HG03521 (cell line): ENCODE data around the gene ODAM.
"Not testable (repeated sequence)": the region's sequence is repeated elsewhere in the genome, so short reads cannot be mapped to it uniquely, and the experiment has no call there.

Experiments used
- ATAC-seq: cut with Tn5 transposase; IDR thresholded peaks from one replicate; pipeline ENCODE4 v1.9.1; 2021; ENCODE audit warnings: mild to moderate bottlenecking, moderate library complexity; ENCODE audit not compliant: unreplicated experiment

The ODAM gene, protein sequence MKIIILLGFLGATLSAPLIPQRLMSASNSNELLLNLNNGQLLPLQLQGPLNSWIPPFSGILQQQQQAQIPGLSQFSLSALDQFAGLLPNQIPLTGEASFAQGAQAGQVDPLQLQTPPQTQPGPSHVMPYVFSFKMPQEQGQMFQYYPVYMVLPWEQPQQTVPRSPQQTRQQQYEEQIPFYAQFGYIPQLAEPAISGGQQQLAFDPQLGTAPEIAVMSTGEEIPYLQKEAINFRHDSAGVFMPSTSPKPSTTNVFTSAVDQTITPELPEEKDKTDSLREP

DNA sequence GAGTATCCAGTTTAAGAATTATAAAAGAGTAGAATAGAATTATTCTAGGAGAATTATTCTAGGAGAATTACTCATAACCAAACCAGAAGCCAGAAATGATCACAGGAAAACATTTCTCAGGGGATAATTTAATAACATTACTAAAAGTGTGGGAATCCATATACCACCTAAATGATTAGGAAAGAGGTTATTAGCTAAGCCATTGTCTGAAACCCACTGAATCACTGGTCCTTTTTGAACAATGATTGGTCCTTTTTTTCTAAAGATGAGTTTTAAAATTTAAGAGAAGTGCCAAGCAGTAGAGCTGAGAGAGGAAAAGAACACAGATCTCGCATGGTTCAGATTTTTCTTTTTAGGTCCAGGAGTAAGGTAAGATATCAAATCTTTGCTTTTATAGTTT lies at the start of gene ODAM:
ODAM (plus strand) TSS at position 301 of the 400 bp plus-strand sequence. CDS start 819 bp downstream, outside the sequence.
- ATAC-seq: no peak

DNA sequence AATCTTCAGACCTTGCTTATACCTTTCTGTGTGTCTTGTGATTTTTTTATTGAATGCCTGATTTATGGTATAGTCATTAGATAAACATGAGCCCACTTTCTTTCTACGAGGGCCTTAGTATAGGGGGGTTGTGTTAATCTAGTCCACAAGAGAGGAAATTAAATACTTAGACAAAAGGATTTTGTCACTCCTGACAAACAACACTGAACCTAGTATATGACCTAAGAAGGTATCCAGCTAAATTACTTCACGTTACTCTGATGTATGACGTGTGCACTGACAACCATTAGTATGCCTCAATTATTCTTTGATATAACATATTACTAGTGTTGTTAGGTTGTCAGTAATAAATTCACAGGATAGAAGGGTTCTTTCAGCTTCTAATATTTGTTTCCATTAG lies 44.3 kb upstream of the ODAM start:
- ATAC-seq: no peak

DNA sequence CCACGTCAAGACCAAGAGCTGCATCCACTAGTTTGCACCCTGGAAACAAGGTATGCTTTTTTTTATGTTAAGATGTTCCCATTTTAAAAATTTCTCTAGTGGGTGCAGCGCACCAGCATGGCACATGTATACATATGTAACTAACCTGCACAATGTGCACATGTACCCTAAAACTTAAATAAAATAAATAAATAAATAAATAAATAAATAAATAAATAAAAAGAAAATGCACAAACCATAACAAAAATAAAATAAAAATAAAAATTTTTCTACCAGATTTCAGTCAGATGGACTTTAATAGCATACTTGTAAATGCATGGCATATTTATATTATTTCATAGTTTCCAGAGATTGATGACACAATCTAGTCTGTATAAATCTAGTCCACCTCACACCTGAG lies 43.4 kb upstream of the ODAM start:
- ATAC-seq: no peak

DNA sequence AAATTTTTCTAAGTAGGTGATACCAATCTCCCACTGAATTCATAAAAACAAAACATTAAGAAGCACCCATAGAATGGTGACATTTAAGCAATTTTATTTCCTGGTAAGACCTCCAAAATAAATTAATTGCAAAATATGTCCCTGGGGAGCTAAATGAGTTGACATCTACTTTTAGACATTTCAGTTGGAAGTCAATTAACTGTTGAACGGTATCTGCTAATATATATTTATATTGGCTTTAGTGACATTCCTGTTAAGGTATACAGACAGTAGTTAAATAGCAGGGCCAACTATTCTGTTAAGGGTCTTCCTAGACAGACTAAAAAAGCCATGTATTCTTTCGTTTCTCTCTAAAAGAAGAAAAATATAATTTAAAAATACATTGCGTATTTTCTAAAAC lies 41.6 kb upstream of the ODAM start, which contains the start of gene PRR27:
PRR27 (plus strand) TSS at position 301 of the 400 bp plus-strand sequence. CDS start 139 bp downstream, outside the sequence.
- no peak for ATAC-seq

DNA sequence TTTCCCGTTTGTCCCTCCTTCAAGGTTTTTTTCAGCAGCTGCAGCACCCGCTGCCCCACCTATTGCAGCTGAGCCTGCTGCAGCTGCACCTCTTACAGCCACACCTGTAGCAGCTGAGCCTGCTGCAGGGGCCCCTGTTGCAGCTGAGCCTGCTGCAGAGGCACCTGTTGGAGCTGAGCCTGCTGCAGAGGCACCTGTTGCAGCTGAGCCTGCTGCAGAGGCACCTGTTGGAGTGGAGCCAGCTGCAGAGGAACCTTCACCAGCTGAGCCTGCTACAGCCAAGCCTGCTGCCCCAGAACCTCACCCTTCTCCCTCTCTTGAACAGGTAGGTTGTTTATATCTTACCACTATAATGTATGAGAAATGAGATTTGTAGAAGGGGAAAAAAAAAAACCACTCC lies 36.9 kb upstream of the ODAM start:
- ATAC-seq: no peak

DNA sequence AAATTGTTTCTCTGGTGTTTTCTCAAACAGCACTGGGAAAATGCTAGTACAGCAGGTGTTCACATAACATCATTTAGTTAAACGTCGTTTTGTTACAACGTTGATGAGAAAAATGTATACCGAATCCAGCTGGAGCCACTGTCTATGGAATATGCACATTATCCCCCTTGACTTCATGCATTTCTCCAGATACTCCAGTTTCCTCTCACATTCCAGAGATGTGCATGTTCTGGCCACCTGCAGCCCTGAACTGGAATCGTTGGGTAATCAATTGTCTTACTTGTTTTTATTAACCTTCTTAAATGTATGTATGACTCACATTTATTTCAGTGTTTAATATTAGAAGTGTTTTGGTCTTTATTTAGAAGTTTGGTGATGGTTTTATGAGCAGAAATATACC lies 18.4 kb upstream of the ODAM start:
- ATAC-seq: no peak

DNA sequence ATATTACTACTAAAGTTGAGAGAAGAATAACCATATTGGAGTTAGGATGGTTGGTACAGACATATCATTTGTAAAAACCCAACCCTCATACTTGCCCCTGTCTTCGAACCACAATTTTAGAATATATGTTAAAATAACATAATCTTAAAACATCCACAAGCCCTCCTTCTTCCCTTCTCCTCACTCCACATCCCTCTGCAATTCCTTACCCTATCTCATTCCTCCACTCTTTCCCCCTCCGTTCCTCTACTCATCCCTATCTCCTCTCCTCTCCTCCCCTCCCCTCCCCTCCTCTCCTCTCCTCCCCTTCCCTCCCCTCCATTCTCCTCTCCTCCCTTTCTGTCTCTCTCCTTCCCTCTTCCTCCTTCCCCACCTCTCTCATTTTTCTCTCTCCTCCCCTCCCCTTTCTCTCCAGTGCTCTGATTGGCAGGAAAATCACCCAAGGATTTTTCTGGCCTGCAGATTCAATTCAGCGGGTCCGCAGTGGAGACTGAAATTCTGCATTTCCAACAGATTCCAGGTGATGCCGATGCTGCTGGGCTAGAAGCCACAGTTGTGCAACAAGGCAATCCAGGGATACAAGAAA lies 17.4 kb upstream of the ODAM start:
- ATAC-seq: no peak

DNA sequence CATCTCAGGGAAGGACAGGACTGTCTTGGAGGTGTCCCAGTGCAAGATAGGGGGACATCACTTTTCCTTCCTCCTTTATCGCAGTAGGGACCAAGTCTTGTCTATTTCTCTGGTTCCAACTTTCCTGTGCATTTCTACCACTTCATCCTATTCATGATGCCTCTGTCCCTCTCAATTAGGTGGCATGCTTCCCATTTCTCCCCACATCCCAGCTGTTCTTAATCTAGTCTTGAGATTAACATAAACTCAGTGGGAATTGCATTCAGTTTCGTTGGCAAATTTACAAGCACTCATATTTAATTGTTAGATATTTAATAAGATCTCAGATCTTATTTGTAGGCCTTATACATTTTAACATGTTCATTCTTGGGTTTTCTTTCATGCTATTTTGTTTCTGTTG lies 15.7 kb upstream of the ODAM start:
- ATAC-seq: no peak

DNA sequence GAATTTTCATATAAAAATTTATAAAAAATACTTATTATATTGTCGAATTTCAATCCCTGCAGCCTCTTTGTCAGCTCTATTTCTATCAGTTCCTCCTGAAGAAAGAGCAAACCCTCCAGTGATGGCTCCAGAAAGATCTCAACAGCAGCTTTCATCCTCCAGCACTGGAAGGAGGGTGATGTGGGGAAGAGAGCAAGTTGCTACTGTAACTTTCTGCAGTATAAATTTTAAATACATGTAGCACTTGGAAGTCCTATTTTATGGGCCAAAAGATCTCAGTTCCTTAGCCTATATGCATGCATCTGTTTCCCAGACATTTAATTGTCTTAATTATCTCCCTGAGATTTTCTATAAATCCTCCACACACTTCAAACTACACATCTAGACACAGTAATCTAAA lies 13.7 kb upstream of the ODAM start:
- no peak for ATAC-seq

DNA sequence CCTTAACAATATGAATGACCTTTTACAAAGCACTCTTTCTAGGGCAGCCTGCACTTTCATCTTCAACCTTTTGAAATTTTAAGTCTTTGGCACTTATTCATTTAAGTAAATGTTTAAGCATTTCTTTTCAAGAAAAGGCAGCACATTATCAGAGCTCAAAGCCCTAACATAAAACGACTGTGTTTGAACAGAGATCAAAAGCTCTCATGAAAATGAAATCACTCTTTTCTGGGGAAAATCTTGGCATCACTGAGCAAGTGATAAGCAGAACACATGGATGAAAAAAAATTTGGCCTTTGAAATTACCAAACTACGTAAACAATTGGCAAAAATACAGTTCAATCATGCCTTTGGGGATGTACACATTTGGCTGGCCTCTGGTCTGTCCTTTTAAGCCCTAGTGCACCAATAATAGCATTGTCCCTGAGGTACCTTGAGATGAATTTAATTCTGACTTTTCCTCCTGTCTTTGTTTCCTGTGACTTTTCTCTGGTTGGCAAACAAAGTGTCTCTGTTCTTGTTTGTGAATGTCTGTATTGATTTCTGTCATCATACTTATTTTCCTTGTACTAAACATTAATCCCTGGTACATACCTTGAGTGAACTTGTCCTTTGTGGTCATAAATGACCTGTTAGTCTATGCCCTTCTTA lies 12.9 kb upstream of the ODAM start:
- ATAC-seq: no peak

DNA sequence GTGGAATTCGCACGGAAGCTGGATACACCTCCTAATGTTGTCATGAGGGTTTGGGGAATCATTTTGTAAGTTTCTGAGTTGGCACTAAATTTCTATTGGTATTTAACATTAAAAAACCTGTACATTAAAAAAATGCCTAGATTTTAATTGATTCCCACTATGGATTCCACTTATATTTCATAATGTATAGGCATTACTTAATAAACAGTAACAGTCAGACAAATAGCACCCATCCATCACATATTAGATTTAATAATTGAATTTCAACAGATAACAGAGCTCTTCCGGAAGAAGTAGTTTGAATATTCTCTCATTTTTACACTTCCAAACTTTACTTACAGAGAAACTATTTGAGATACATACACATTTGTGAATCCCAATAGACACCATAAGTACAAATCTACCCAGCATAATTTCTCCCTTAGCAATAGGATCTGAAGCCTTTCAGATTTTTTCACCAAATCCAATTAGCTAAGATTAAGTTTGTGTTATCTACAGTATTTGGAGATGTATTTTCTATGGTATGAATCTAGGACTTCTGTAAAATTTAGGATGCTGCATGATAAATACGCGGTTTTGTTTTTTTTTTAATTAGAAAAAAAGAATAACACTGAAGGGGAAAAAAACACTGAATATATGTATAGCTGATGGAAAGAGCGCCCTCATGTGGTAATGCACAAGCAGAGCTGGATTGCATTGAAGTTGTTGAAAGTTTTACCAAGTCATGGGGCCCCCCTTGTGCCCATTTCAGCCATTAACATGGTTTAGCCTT lies 12.2 kb upstream of the ODAM start:
- ATAC-seq: peak; percentile 83

DNA sequence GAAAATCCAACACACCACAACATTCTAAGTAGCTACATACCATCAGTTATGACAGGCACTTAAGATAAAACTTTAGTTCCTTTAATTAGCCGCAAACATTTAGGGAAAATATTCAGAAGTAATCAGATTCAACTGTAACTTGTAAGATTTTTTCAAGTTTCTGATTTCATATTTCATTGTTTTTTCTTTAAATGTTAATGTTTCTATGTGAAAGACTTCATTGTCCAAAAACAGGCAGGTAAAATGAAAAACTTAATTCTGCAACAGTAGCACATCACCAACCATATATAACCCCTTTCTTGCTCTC lies 11.6 kb upstream of the ODAM start:
- no peak for ATAC-seq

DNA sequence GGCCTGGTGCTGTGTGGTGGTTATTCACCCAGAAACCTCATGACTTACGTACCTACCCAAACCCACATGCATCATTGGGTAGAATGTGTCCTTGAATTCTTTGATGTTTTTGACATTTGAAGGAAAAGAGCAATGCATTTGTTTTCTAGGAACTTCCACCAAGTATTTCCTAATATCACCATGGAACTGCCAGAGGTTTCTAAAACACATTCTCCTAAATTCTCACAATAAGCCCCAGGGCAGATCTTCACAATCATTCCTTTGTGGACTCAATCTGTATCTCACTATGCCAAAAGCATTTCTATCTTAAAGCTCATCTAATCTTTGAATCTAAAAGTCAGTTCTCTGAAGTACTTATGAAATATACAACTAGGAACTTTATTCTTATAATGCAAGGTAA lies 8.3 kb upstream of the ODAM start:
- no peak for ATAC-seq

DNA sequence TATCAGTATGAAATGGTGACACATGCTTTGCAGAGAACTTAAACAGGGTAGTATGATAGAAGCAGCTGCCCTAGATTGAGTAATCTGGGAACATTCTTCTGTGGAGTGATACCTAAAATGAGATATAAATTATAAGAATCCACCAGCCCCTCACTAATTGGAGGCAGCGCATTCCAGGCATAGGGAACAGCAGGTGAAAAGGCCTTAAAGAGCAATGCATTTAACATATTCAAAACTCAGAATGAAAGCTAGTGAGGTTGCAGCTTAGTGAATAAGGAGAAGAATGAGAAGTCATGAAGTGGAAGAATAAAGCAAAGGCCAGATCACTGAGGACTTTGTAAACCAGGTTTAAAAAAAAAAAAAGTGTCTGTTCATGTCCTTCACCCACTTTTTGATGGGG lies 4.9 kb upstream of the ODAM start:
- no peak for ATAC-seq

DNA sequence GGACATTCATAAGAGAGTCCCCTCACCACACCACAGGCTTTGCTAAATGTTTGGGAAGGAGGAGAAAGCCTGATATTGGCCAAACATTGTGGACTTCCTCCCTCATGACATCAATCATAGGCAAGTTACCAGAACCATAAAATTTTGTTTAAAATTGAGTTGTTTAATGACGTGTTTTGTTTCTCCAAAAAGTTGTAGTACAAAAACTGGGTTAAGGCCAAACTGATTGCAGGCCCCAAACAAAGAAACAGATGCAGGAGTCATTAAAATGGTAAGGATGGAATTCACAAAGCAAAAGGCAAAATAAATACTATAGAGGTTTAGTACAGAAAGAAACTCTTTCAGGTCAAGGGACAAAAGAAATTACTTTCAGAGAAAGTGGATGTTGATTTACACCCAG lies 3.9 kb upstream of the ODAM start:
- ATAC-seq: no peak

DNA sequence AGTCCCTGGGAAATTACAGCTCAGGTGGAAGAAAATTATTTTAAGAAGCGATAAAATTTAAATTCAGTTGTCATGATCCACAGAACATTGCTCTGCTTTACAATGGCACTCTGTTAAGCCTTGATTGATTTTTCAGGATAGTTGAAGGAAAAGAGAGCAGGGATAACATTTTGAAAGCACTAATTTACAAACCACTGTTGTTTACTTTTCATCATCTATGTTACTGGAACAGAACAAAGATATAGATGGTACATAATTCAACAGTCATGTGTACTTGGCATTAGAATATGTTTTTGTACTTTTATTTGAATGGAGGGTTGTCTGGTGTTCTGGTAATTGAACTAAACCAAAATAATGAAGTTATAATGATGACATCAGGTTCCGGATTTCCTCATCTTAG lies 2.6 kb upstream of the ODAM start:
- ATAC-seq: no peak

DNA sequence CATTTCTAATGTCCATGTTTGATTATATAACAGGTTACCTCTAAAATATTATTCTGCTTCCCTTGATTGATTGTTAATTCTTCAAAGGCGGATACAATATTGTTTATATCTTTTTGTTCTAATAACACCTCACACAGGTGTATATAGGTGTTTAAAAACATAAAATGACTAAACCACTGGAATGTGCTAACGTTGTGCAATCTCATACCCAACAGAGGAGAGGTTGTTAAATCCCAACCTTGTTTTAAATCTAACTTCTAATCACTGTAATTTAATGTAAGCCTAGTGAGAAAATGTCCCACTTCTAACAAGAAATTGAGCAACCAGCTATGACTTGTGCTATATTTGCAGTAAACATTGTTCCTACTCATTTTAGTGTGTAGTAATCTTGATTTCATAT lies 1.3 kb downstream of the ODAM start:
- ATAC-seq: no peak

DNA sequence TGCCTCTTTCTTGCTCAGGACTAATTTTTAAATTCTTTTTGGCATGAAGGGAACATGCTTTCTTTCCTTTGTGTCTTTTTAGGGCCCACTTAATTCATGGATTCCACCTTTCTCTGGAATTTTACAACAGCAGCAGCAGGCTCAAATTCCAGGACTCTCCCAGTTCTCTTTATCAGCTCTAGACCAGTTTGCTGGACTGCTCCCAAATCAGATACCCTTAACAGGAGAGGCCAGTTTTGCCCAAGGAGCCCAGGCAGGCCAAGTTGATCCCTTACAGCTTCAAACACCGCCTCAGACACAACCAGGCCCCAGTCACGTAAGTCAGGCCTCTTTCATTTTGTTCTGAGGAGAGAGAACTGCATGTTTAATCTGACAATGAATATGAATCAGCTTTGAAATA lies 2.3 kb downstream of the ODAM start:
- ATAC-seq: no peak

DNA sequence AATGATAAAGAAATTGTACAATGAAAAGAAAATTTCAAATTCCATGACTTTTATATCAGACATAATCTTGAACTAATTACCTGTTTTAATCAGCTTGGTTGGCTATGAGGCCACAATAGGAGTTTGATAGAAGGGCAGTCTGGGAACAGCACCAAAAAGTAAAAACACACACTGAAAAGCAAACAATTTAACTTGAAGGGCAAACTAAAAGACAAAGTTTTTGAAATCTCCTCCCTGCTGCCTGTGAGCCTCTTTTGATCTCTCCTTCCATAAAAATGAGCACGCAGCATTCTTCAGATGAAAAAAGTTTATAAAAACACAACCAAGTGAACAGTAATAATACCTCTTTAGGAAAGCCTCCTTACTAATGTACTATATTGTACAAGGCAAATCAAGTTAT lies 8.1 kb downstream of the ODAM start:
- no peak for ATAC-seq

DNA sequence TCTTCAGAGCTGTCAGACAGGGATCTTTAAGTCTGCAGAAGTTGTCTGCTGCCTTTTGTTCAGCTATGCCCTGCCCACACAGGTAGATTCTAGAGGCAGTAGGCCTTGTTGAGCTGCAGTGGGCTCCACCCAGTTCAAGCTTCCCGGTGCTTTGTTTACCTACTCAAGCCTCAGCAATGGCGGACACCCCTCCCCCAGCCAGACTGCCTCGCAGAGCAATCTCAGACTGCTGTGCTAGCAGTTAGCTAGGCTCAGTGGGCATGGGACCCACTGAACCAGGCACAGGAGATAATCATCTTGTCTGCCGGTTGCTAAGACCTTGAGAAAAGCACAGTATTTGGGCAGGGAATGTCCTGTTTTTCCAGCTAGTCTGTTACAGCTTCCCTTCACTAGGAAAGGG lies 17.2 kb downstream of the ODAM start:
- not testable (repeated sequence) for ATAC-seq

DNA sequence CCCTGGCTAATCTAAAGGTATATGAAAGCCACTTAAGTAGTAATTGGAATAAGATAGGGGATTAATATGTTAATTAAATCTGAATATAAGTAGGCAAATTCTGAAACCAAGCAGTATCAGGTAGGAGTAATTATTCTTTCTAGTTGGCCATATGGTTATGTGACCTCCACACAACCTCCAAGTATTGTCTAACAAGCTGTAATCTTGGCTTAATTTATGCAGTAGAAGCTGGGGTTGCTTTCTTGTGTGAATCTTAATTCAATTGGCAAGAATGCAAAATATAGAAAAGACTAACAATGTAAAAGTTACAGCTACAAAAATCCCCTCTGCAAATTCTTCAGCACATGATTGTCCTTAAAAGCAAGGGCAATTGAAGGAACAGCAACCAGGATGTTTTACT lies 20.6 kb downstream of the ODAM start:
- ATAC-seq: not testable (repeated sequence)

DNA sequence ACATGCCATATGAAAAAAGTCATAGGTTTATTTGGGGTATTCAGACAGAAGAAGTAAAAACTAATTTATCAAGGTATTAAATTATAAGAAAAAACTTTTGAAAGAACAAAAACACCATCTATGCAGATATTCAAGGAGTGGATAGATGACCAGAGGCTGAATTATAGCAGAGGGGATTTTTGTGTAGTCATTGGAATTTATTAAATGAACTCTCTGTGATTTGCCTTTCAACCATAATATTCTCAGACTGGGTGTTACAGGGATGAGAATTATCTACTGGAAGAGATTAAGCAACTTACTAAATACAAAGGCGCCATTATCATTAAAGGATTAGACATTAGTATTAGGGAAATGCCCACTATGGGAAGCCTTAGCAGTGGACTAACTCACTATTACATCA lies 21.0 kb downstream of the ODAM start:
- not testable (repeated sequence) for ATAC-seq
